ENCODE results near the gene PPP1R14B. TPM values are rescaled to one million over a fixed set of nuclear protein-coding genes. Genes with fewer than 3 reads are reported as not detected.

PPP1R14B gene
- total and polyA plus RNA-seq, 4 donors: 24.2 to 57.6 (median 38.3) TPM

GRCh38 chr11:64275031-64275800, 28.5 kb upstream of the PPP1R14B start:
- Histone ChIP-seq H3K27ac (ENCODE audit: low read depth in 1 of 2, low read length in 2 of 2) (no peak overlapping the region), H3K9ac (ENCODE audit: low read depth in 1 of 2, low read length in 2 of 2) (no peak overlapping the region)
- no peak for DNase-seq (ENCODE audit: low spot score)

More at GRCh38 chr11:64275031-64275800, 28.5 kb upstream of the PPP1R14B start:
- H3K27me3 ChIP-seq (ENCODE audit: control insufficient read depth in 4 of 4, insufficient read depth in 4 of 4, low read length in 3 of 4): no peaks in the 10 kb centered on the region
- no peak overlapping the region for H3K4me3 ChIP-seq (ENCODE audit: low read depth in 1 of 3, low read length in 3 of 3)
- peaks cover 6 to 23% (median 13%) of the 10 kb centered on the region in 4 donors for H3K4me1 ChIP-seq (ENCODE audit: control insufficient read depth in 4 of 4, insufficient read depth in 4 of 4, low read length in 3 of 4)
- peaks cover 0 to 21% (median 7%) of the 10 kb centered on the region in 4 donors for H3K36me3 ChIP-seq (ENCODE audit: control insufficient read depth in 4 of 4, insufficient read depth in 3 of 4, low read depth in 1 of 4, low read length in 3 of 4)
- H3K9me3 ChIP-seq (ENCODE audit: control insufficient read depth in 4 of 4, low read length in 3 of 4): no peaks in the 10 kb centered on the region
- TF ChIP-seq SP1 (IDR thresholded peaks at IDR 0.05) (no peak), EGR1 (IDR thresholded peaks at IDR 0.05; ENCODE audit: low read depth in 2 of 2) (no peak), MAX (IDR thresholded peaks at IDR 0.05) (no peak), REST (IDR thresholded peaks at IDR 0.05) (no peak), JUND (IDR thresholded peaks at IDR 0.05) (no peak), RAD21 (IDR thresholded peaks at IDR 0.05) (no peak), YY1 (IDR thresholded peaks at IDR 0.05) (no peak), FOXA2 (IDR thresholded peaks at IDR 0.05) (no peak), TAF1 (conservative IDR thresholded peaks at IDR 0.05) (no peak), CTCF (IDR thresholded peaks at IDR 0.05; ENCODE audit: low read depth, low read length, missing input control) (no peak), FOXA1 (IDR thresholded peaks at IDR 0.05) (no peak), ZBTB33 (IDR thresholded peaks at IDR 0.05) (no peak), HNF4A (conservative IDR thresholded peaks at IDR 0.05) (no peak), ATF3 (IDR thresholded peaks at IDR 0.05) (no peak), HNF4G (IDR thresholded peaks at IDR 0.05) (no peak), GABPA (IDR thresholded peaks at IDR 0.05 in 1 of 2, conservative IDR thresholded peaks at IDR 0.05 in 1 of 2) (no peak), NR2F2 (IDR thresholded peaks at IDR 0.05) (no peak), RXRA (IDR thresholded peaks at IDR 0.05) (no peak)
- 95% methylated on average over 15 of the region's 15 CpGs for WGBS
